Aorta (tissue), 5 donors: Measurements from ENCODE around the gene GEMIN4. TPM values are rescaled to one million over a fixed set of nuclear protein-coding genes. Genes with fewer than 3 reads are reported as not detected.
"Not testable (repeated sequence)": the region's sequence is repeated elsewhere in the genome, so short reads cannot be mapped to it uniquely, and the experiment has no call there.

Experiments used
- ATAC-seq: fragments of 200-7000 bp; cut with Tn5 transposase; one replicate; pipeline ENCODE4 v1.9.1; 2022; ENCODE audit warnings: moderate library complexity; ENCODE audit not compliant: low FRiP score
- DNase-seq, 2 donors: peaks; one replicate each; pipeline ENCODE4 v3.0.0-alpha.2; 2020
- H3K27ac ChIP-seq, 2 donors: one replicate each; pipeline ENCODE4 v1.5.1; 2013; ENCODE audit warnings: low read length in 2 of 2, mild to moderate bottlenecking in 2 of 2, moderate library complexity in 2 of 2, control low read depth in 1 of 2, inconsistent platforms in 1 of 2, low read depth in 1 of 2
- H3K27me3 ChIP-seq, 2 donors: one replicate each; pipeline ENCODE4 v1.6.1; 2013; ENCODE audit warnings: control low read depth in 1 of 2, low read length in 1 of 2, mild to moderate bottlenecking in 1 of 2, moderate library complexity in 1 of 2; ENCODE audit not compliant: insufficient read depth in 2 of 2, control insufficient read depth in 1 of 2
- H3K36me3 ChIP-seq, 2 donors: one replicate each; pipeline ENCODE4 v1.6.1; 2013; ENCODE audit warnings: control low read depth in 1 of 2, low read length in 1 of 2, mild to moderate bottlenecking in 1 of 2; ENCODE audit not compliant: insufficient read depth in 2 of 2, control insufficient read depth in 1 of 2
- H3K4me1 ChIP-seq, 2 donors: one replicate each; pipeline ENCODE4 v1.6.1; 2013; ENCODE audit warnings: low read length in 2 of 2, control low read depth in 1 of 2, mild to moderate bottlenecking in 1 of 2, moderate library complexity in 1 of 2; ENCODE audit not compliant: insufficient read depth in 2 of 2, control insufficient read depth in 1 of 2
- H3K4me3 ChIP-seq, 2 donors: one replicate each; pipeline ENCODE4 v1.5.1; 2013; ENCODE audit warnings: low read length in 2 of 2, control low read depth in 1 of 2, mild to moderate bottlenecking in 1 of 2
- H3K9me3 ChIP-seq: one replicate; pipeline ENCODE4 v1.6.1; 2013; ENCODE audit warnings: mild to moderate bottlenecking, low read length; ENCODE audit not compliant: control insufficient read depth
- WGBS, 2 donors: extraction: QIAGEN DNeasy Blood & Tissue Kit; methylation state at CpG; one replicate each; pipeline ENCODE4 v1.1.7; 2013; 5-methylcytosine and 5-hydroxymethylcytosine counted together
- intact Hi-C, 2 donors: fragments of 100-400 bp; cut with DNase I; formaldehyde crosslinking; loops; one replicate each; pipeline versions ENCODE4 v1.14.2 to v1.15.0; 2022
- polyA plus RNA-seq, 2 donors: library from polyadenylated mRNA; stranded (reverse); fragments of 200-250 nt; gene quantifications; one replicate each; pipeline ENCODE4 v1.2.3, GENCODE V29; 2013
- total RNA-seq, 2 donors: library from RNA; stranded (reverse); fragmentation: NEBNext Ultra II Directional; extraction: Animal tissue kit (Norgen Biotek cat#: 25700); gene quantifications; one replicate each; pipeline ENCODE4 v1.2.1, GENCODE V29; 2021
- donor health status: healthy with polysubstance abuse.
- donor health status: Bipolar disorder and iron deficiency.
- donor health status: DM: no; HTN: no; CAD: no.
- donor health status: DM: no; HTN: no; CAD: no.
- donor health status: DM: yes; HTN: yes; CAD: no.

GEMIN4 gene
- total and polyA plus RNA-seq, 4 donors = 5.5 to 18.1 (median 14.5) TPM

DNA sequence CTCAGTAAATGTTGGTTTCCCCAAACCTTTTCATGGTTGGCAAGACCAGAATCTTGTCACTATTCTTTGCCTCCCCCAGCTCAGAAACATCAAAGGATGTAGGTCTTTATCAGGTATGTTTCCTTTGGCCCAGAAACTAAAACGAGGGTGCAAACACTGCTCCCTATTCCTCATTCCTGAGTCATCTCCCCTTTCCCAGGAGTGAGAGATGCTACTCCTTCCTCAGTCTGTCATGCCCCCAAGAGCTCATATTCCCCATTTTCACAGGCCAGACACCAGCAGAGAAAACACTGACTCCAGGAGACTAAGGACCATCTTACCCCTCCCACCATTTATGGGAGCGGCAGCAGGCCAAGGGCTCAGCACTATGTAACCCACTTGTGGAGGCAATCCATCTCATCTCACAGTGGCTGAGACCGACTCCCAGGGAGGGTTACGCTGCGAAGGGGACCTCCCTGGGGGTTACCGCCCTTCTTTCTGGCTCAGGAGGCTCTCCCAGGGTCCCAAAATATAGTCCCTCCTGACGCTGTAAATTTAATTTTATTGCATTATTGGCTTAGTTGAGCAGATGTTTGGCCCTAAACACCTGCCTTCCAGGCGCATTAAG, 1.5 kb downstream of the GEMIN4 start:
- no peaks in the 10 kb centered on the region for H3K9me3 ChIP-seq
- ATAC-seq (no peak), DNase-seq (no peak)
- intact Hi-C loops = no loop called here
- H3K36me3 ChIP-seq = peaks cover 0 to 3% of the 10 kb centered on the region in 2 donors
- peaks cover 0 to 4% of the 10 kb centered on the region in 2 donors for H3K4me1 ChIP-seq
- WGBS, 2 donors = 81 to 86% methylated on average over 8 of the region's 8 CpGs
- no peak overlapping the region for H3K4me3 ChIP-seq
- no peaks in the 10 kb centered on the region for H3K27me3 ChIP-seq
- no peak overlapping the region for H3K27ac ChIP-seq

DNA sequence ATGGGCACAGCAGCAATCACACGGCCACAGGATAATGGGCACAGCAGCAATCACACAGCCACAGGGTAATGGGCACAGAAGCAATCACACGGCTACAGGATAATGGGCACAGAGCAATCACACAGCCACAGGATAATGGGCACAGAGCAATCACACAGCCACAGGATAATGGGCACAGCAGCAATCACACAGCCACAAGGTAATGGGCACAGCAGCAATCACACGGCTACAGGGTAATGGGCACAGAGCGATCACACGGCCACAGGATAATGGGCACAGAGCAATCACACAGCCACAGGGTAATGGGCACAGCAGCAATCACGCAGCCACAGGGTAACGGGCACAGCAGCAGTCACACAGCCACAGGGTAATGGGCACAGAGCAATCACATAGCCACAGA, 2.7 kb downstream of the GEMIN4 start:
- intact Hi-C loops, H3K27ac ChIP-seq, DNase-seq, H3K4me3 ChIP-seq, H3K4me1 ChIP-seq, ATAC-seq, H3K27me3 ChIP-seq, H3K36me3 ChIP-seq, H3K9me3 ChIP-seq: not testable (repeated sequence)
- WGBS, 2 donors = 84 to 85% methylated on average over 7 of the region's 7 CpGs

DNA sequence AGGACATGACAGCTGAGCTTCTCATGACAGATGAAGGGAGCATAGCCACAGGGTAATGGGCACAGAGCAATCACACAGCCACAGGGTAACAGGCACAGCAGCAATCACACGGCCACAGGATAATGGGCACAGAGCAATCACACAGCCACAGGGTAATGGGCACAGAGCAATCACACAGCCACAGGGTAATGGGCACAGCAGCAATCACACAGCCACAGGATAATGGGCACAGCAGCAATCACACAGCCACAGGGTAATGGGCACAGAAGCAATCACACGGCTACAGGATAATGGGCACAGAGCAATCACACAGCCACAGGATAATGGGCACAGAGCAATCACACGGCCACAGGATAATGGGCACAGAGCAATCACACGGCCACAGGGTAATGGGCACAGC, 3.5 kb downstream of the GEMIN4 start:
- 91 to 96% methylated on average over 4 of the region's 4 CpGs for WGBS, 2 donors
- DNase-seq, intact Hi-C loops, H3K9me3 ChIP-seq, H3K27me3 ChIP-seq, H3K27ac ChIP-seq, H3K4me3 ChIP-seq, H3K4me1 ChIP-seq, ATAC-seq, H3K36me3 ChIP-seq: not testable (repeated sequence)

DNA sequence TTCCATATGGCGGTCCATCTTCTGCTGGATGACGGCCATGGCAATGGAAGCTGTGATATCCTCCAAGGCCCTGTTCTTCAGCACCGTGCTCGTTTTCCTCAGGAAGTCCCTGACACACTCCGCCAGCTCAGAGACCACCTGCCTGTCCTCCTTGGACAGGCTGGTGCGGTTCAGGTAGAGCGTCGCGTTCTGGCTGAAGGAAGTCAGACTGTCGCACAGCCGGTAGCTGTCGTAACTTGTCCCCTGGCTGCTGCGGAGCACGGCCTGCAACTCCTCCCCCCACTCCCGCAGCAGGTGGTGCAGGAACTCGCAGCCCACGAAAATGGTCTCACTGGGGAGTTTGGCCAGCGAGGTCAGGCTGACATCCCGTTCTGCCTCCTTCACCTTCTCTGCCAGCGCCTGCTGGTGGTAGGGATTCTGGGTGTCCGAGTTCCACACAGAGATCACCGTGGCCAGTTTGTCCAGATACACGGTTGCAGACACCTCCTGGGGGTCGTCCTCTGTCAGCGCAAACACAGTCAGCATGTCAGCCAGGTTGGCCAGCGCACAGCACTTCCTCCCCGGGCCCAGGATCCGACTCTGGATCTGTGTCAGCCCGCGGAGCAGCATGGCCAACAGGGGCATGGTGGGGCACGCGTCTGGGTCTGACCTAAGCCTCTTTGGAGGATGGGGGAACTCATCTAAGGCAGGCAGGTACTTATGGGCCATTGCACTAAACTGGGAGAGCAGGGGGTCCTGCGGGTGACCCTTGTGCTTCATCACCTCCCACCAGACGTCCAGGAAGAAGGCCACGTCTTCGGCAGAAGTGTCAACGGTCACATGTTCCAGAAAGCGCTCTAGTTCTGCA, 5.1 kb downstream of the GEMIN4 start:
- Histone ChIP-seq H3K36me3 (peaks cover 0 to 3% of the 10 kb centered on the region in 2 donors), H3K4me1 (peaks cover 0 to 4% of the 10 kb centered on the region in 2 donors), H3K27ac (no peak overlapping the region), H3K9me3 (no peaks in the 10 kb centered on the region), H3K27me3 (no peaks in the 10 kb centered on the region), H3K4me3 (no peak overlapping the region)
- intact Hi-C loops = no loop called here
- WGBS, 2 donors = 92% methylated on average over 38 of the region's 38 CpGs
- ATAC-seq (no peak), DNase-seq (no peak)

- intact Hi-C loops = no loop called here
- 92 to 95% methylated on average over 9 of the region's 9 CpGs for WGBS, 2 donors
- Histone ChIP-seq H3K36me3 (peaks cover 0 to 5% of the 10 kb centered on the region in 2 donors), H3K9me3 (no peaks in the 10 kb centered on the region), H3K4me3 (no peak overlapping the region), H3K27ac (no peak overlapping the region), H3K4me1 (peaks cover 0 to 4% of the 10 kb centered on the region in 2 donors), H3K27me3 (no peaks in the 10 kb centered on the region)
- ATAC-seq = no peak
- no peak for DNase-seq
These were observed 5.9 kb downstream of the GEMIN4 start for GRCh38 chr17:746181-746580.

DNA sequence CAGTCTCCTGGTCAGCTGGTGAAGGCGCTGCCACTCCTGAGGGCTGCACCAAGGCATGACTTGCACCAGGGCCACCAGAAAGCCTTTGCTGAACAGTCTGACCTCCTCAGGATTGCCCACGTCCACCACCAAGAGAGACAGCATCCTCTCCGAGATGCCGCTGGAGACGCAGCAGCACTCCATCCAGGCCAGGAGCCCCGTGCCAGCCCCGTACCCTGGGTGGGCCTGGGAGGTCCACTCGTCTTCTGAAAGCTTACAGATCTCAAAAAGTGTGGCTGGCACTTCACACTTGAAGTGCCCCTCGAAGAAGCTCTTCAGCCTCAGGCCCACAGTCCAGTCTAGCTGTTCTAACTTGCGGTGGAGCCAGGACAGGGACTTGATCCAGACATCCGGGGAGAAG, 6.7 kb downstream of the GEMIN4 start:
- Histone ChIP-seq H3K27ac (no peak overlapping the region), H3K36me3 (peaks cover 0 to 7% of the 10 kb centered on the region in 2 donors), H3K9me3 (no peaks in the 10 kb centered on the region), H3K4me3 (no peak overlapping the region), H3K4me1 (no peaks in the 10 kb centered on the region), H3K27me3 (no peaks in the 10 kb centered on the region)
- intact Hi-C loops = no loop called here
- no peak for DNase-seq
- no peak for ATAC-seq
- WGBS, 2 donors = 90 to 91% methylated on average over 11 of the region's 11 CpGs

GRCh38 chr17:744937-745336, 7.1 kb downstream of the GEMIN4 start:
- Histone ChIP-seq H3K36me3 (peaks cover 0 to 9% of the 10 kb centered on the region in 2 donors), H3K9me3 (no peaks in the 10 kb centered on the region), H3K4me1 (no peaks in the 10 kb centered on the region), H3K27me3 (no peaks in the 10 kb centered on the region), H3K4me3 (no peak overlapping the region), H3K27ac (no peak overlapping the region)
- intact Hi-C loops = no loop called here
- DNase-seq = no peak
- no peak for ATAC-seq
- WGBS, 2 donors = 78 to 84% methylated on average over 9 of the region's 9 CpGs

- Histone ChIP-seq H3K4me1 (no peaks in the 10 kb centered on the region), H3K27me3 (no peaks in the 10 kb centered on the region), H3K27ac (no peak overlapping the region), H3K9me3 (no peaks in the 10 kb centered on the region), H3K4me3 (no peak overlapping the region), H3K36me3 (peaks cover 0 to 9% of the 10 kb centered on the region in 2 donors)
- ATAC-seq = no peak
- intact Hi-C loops = no loop called here
- WGBS, 2 donors = 90 to 93% methylated on average over 4 of the region's 4 CpGs
- no peak for DNase-seq
These were observed 8.9 kb downstream of the GEMIN4 start for GRCh38 chr17:743139-743538.
